Retinal pigment epithelial cell (primary cell): ENCODE measurements around the gene TGM6.

Source experiments
- DNase-seq: peaks from one replicate; pipeline ENCODE4 v3.0.0-alpha.2; 2010; ENCODE audit warnings: low read depth
- H3K4me3 ChIP-seq: 2 replicates; pipeline ENCODE4 v1.5.1; 2011; ENCODE audit warnings: mild to moderate bottlenecking, low read length, control low read depth, moderate library complexity
- CTCF ChIP-seq: conservative IDR thresholded peaks from 2 replicates; pipeline ENCODE4 v1.5.1; 2011; ENCODE audit warnings: low read depth, low read length, control low read depth, inconsistent platforms

TGM6 gene

DNA sequence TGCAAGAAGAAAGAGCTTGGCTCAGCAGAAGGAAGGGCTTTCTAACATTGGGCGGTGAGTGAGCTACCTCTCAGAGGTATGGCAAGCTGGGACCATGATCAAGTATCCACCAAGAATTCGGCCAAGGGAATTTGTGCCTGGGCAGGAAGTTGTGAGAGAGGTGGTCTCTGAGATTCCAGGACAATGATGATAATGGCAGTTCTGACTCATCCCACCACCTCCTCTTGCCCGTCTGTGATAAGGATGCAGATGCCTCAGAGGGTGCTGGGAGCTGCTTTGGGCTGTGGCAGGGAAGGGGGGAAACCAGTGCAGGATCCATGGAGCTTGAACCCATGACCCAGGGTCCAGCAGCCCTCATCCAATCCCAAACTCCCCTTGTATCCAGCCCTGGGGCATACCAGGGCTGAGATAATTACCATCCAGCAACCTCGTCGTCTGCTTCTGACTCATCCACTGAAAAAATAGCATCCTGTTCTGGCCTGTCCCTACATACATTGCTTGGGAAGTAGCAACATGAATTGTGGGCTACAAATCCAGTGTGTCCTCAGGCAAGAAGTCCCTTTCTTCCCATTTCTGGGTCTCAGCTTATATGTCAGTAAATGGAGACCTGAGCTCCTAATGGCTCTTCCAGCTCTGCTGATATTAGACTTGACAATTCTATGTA is 5.9 kb downstream of the TGM6 start:
- no peak for DNase-seq
- no peak overlapping the region for H3K4me3 ChIP-seq
- TF ChIP-seq CTCF: no peak

DNA sequence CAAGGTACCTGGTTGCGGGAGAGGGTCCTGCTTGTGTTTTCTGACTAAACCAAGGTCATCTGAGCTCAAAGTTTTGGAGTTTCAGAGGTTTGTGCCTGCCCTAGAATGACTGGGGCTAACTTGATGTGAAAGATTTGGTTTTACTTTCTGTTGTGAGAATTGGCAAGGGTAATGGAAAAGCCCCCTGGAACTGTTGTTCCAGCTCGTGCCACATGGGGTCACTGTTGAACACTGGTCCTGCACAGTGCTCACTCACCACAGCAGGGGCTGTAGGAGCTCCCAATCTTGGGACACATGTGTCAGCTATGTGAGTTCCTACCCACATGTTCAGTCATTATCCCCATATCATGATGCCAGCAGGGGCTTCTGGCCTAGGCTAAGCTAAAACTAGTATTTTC is 6.5 kb downstream of the TGM6 start:
- TF ChIP-seq CTCF: peak; percentile 57
- no peak for DNase-seq
- H3K4me3 ChIP-seq: no peak overlapping the region

DNA sequence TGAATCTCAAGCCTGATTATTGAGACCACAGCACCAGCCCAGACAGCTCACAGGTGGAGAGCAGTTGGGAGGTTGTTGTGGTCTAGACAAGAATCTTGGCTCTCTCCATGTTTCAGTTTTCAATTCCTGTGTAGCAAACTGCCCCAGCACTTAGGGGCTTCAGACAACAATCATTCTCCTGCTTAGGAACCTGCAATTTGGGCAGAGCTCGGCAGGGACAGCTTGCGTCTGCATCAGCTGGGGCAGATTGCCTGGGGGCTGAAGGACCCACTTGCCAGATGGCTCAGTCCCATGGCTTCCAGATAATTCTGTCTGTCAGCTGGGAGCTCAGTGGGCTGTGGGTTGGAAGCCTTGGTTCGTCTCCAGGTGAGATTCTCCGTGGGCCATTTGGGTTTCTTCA is 6.9 kb downstream of the TGM6 start:
- TF ChIP-seq CTCF: no peak
- H3K4me3 ChIP-seq: no peak overlapping the region
- DNase-seq: no peak

DNA sequence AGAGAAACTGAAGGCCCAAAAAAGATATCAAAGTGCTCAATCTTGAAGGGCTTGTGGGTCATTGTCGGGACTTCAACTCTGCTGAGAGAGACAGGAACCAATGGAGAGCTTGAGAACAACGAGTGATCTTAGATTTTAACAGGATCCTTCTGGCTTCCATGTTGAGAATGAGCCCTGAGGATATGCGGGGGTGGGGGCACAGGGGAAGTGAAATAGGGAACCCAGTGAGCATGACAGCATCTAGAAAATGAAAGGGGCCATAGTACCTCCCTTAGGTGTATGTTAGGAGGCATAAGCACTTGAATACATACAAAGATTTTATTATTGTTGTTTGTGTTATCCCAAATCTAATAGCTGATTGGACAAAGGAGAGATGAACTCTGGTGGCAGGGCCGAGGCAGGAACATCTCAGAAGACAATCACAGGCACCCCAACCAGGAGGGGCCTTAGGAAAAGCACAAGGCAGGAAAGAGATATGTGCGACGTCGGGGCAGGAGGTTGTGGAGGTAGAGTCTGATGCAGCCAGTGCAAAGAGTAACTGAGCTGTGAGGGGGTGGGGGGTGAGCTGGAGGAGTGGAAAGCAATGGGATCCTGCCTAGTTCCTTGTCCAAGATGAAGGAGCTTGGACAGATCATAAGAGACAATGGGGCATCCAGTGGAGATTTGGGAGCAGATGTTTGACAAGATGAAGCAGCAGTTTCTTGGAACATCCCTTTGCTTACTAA is 10.4 kb downstream of the TGM6 start:
- TF ChIP-seq CTCF: no peak
- H3K4me3 ChIP-seq: no peak overlapping the region
- no peak for DNase-seq

- no peak for TF ChIP-seq CTCF
- DNase-seq: no peak
- H3K4me3 ChIP-seq: no peak overlapping the region
Observed at GRCh38 chr20:2394411-2395055, 13.8 kb downstream of the TGM6 start.

GRCh38 chr20:2395136-2395535 is 14.4 kb downstream of the TGM6 start:
- TF ChIP-seq CTCF: no peak
- no peak for DNase-seq
- H3K4me3 ChIP-seq: no peak overlapping the region

GRCh38 chr20:2396241-2396814 is 15.6 kb downstream of the TGM6 start:
- H3K4me3 ChIP-seq: no peak overlapping the region
- DNase-seq: no peak
- TF ChIP-seq CTCF: no peak
